Loucy (cell line): Measurements from ENCODE around the gene CX3CR1.

Experiments
- H2AFZ ChIP-seq: fragments of 200-600 bp; sonication (generic); 2 replicates; pipeline ENCODE4 v1.6.0; 2016; ENCODE audit warnings: antibody characterized with exemption, mild to moderate bottlenecking, low read length, moderate library complexity
- H3F3A ChIP-seq: fragments of 200-600 bp; 2 replicates; pipeline ENCODE4 v1.6.0; 2016; ENCODE audit warnings: antibody characterized with exemption, low read depth, mild to moderate bottlenecking
- H3K27me3 ChIP-seq: fragments of 200-600 bp; sonication (generic); 2 replicates; pipeline ENCODE4 v1.6.1; 2014; ENCODE audit warnings: low read length, mild to moderate bottlenecking; ENCODE audit not compliant: insufficient read depth, poor library complexity, severe bottlenecking
- H3K36me3 ChIP-seq: fragments of 200-600 bp; sonication (generic); 2 replicates; pipeline ENCODE4 v1.6.1; 2016; ENCODE audit warnings: low read length; ENCODE audit not compliant: insufficient read depth
- H3K4me1 ChIP-seq: fragments of 200-600 bp; sonication (generic); 2 replicates; pipeline ENCODE4 v1.5.1; 2014; ENCODE audit warnings: low read length, mild to moderate bottlenecking; ENCODE audit not compliant: insufficient read depth, poor library complexity, severe bottlenecking
- H3K4me2 ChIP-seq: fragments of 200-600 bp; sonication (generic); 2 replicates; pipeline ENCODE4 v1.6.0; 2014; ENCODE audit warnings: antibody characterized with exemption, low read length, low read depth, mild to moderate bottlenecking; ENCODE audit not compliant: poor library complexity, severe bottlenecking
- H3K4me3 ChIP-seq: fragments of 200-600 bp; sonication (generic); 2 replicates; pipeline ENCODE4 v1.5.1; 2014; ENCODE audit warnings: low read length, mild to moderate bottlenecking, mixed read lengths; ENCODE audit not compliant: poor library complexity, severe bottlenecking
- H3K79me2 ChIP-seq: fragments of 200-600 bp; sonication (generic); 2 replicates; pipeline ENCODE4 v1.6.1; 2014; ENCODE audit warnings: low read length; ENCODE audit not compliant: insufficient read depth
- H3K9ac ChIP-seq: fragments of 200-600 bp; sonication (generic); 2 replicates; pipeline ENCODE4 v1.6.0; 2014; ENCODE audit warnings: mild to moderate bottlenecking, low read depth, low read length, moderate library complexity; ENCODE audit not compliant: poor library complexity, severe bottlenecking
- H3K9me2 ChIP-seq: fragments of 200-600 bp; sonication (generic); replicated peaks from 2 replicates; pipeline ENCODE4 v1.6.1; 2016; ENCODE audit warnings: low read depth, low read length, mixed read lengths
- H3K9me3 ChIP-seq: fragments of 200-600 bp; sonication (generic); 2 replicates; pipeline ENCODE4 v1.6.1; 2014; ENCODE audit warnings: mild to moderate bottlenecking, antibody characterized with exemption, low read length, low read depth; ENCODE audit not compliant: insufficient read depth
- H4K20me1 ChIP-seq: fragments of 200-600 bp; sonication (generic); 2 replicates; pipeline ENCODE4 v1.6.0; 2014; ENCODE audit warnings: antibody characterized with exemption, low read length, mild to moderate bottlenecking; ENCODE audit not compliant: insufficient read depth, poor library complexity, severe bottlenecking
- CTCF ChIP-seq: fragments of 200-600 bp; sonication (generic); conservative IDR thresholded peaks from 2 replicates; pipeline ENCODE4 v1.5.1; 2014; ENCODE audit warnings: mild to moderate bottlenecking, antibody characterized with exemption, low read length
- EZH2phosphoT487 ChIP-seq: fragments of 200-600 bp; IDR thresholded peaks from 2 replicates; pipeline ENCODE4 v1.6.1; 2018; ENCODE audit warnings: antibody characterized with exemption, mild to moderate bottlenecking, moderate library complexity, borderline replicate concordance

Gene CX3CR1

GRCh38 chr3:39313289-39313688, 33.5 kb upstream of the CX3CR1 start:
- Histone ChIP-seq H3K9ac (no peak overlapping the region), H3K4me2 (no peak overlapping the region), H3K79me2 (no peaks in the 10 kb centered on the region), H3K9me3 (peaks cover 5% of the 10 kb centered on the region; the same call in 1 of the 2 replicates), H3K36me3 (no peaks in the 10 kb centered on the region), H3K4me3 (no peak overlapping the region), H3K9me2 (no peaks in the 10 kb centered on the region), H3K4me1 (no peaks in the 10 kb centered on the region), H3K27me3 (no peaks in the 10 kb centered on the region), H2AFZ (no peak overlapping the region), H3F3A (no peaks in the 10 kb centered on the region), H4K20me1 (no peaks in the 10 kb centered on the region)
- no peak for TF ChIP-seq EZH2phosphoT487
- no peak for TF ChIP-seq CTCF

GRCh38 chr3:39302178-39302577, 22.3 kb upstream of the CX3CR1 start:
- Histone ChIP-seq H3K9ac (no peak overlapping the region), H3K4me1 (no peaks in the 10 kb centered on the region), H3K9me2 (no peaks in the 10 kb centered on the region), H3K4me3 (no peak overlapping the region), H3K79me2 (no peaks in the 10 kb centered on the region), H3K9me3 (peaks cover 29% of the 10 kb centered on the region; the same call in 1 of the 2 replicates), H3K27me3 (no peaks in the 10 kb centered on the region), H3F3A (no peaks in the 10 kb centered on the region), H3K36me3 (no peaks in the 10 kb centered on the region), H4K20me1 (no peaks in the 10 kb centered on the region), H3K4me2 (no peak overlapping the region), H2AFZ (no peak overlapping the region)
- TF ChIP-seq EZH2phosphoT487 = no peak
- TF ChIP-seq CTCF = no peak

DNA sequence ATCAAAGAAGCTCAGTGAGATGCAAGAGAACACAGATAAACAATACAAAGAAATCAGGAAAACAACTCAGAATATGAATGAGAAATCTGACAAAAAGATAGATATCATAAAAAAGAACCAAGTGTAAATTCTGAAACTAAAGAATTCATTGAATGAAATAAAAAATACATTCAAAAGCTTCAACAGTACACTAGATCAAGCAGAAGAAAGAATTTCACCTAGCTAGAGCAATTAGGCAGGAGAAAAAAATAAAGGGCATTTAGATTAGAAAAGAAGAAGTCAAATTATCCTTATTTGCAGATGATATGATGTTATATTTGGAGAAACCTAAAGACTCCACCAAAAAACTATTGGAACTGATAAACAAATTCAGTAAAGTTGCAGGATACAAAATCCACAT, 19.4 kb upstream of the CX3CR1 start:
- no peaks in the 10 kb centered on the region for H3K36me3 ChIP-seq
- no peaks in the 10 kb centered on the region for H3K9me2 ChIP-seq
- H3K4me1 ChIP-seq = peaks cover 11% of the 10 kb centered on the region
- H4K20me1 ChIP-seq = no peaks in the 10 kb centered on the region
- H3K27me3 ChIP-seq = no peaks in the 10 kb centered on the region
- no peak overlapping the region for H3K9ac ChIP-seq
- no peak overlapping the region for H3K4me2 ChIP-seq
- no peaks in the 10 kb centered on the region for H3F3A ChIP-seq
- TF ChIP-seq EZH2phosphoT487 (no peak), CTCF (no peak)
- H2AFZ ChIP-seq = no peak overlapping the region
- H3K4me3 ChIP-seq = no peak overlapping the region
- peaks cover 29% of the 10 kb centered on the region; the same call in 1 of the 2 replicates for H3K9me3 ChIP-seq
- no peaks in the 10 kb centered on the region for H3K79me2 ChIP-seq
